ENCODE results near the gene ARG2. TPM values are rescaled to one million over a fixed set of nuclear protein-coding genes. Genes with fewer than 3 reads are reported as not detected.
"Not testable (repeated sequence)": the region's sequence is repeated elsewhere in the genome, so short reads cannot be mapped to it uniquely, and the experiment has no call there.

Gene ARG2
- total RNA-seq, 2 donors from 2014 or later: 4.7 to 11.5 TPM

DNA sequence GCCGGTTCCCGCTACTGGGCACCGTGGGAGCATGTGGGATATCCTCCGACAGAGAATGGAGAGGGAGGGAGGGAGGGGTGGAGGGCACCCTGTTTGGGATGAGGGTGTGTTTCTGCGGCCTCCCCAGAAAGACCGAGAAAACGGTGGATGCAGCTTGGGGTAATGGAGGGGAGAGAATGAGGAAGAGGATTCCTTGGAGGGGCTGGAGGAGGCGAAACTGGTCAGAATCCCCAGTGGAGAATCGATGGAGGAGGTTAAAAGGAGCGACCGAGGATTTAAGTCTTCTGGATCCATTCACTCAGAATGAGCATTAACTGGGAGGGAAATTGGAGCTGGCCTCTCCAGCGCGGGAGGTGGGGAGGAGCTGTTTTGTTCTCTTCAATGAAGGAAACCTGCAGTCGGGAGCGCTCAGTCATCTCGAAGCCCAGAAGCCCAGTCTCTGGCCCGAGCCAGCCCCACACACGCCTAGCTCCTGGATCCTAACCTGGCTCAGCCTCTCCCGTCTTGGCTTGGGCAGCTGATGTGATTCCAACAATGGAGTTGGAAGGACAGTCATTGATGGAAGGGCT, 581 bp downstream of the ARG2 start:
- H3K4me3 ChIP-seq: peak overlapping the region; percentile 59
- no peaks in the 10 kb centered on the region for H3K27me3 ChIP-seq
- peak overlapping the region; percentile 68 to 78 for H3K9ac ChIP-seq (ENCODE audit: low read depth in 2 of 2, low read length in 2 of 2)
- peak; percentile 33 for DNase-seq
- H3K4me1 ChIP-seq: no peaks in the 10 kb centered on the region
- H3K9me3 ChIP-seq: no peaks in the 10 kb centered on the region
- H3K36me3 ChIP-seq: no peaks in the 10 kb centered on the region
- intact Hi-C loops (cut with DNase I): no loop called here
- TF ChIP-seq, protein P1, sequence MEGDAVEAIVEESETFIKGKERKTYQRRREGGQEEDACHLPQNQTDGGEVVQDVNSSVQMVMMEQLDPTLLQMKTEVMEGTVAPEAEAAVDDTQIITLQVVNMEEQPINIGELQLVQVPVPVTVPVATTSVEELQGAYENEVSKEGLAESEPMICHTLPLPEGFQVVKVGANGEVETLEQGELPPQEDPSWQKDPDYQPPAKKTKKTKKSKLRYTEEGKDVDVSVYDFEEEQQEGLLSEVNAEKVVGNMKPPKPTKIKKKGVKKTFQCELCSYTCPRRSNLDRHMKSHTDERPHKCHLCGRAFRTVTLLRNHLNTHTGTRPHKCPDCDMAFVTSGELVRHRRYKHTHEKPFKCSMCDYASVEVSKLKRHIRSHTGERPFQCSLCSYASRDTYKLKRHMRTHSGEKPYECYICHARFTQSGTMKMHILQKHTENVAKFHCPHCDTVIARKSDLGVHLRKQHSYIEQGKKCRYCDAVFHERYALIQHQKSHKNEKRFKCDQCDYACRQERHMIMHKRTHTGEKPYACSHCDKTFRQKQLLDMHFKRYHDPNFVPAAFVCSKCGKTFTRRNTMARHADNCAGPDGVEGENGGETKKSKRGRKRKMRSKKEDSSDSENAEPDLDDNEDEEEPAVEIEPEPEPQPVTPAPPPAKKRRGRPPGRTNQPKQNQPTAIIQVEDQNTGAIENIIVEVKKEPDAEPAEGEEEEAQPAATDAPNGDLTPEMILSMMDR (IDR thresholded peaks at IDR 0.05): no peak
- H3K27ac ChIP-seq: peak overlapping the region; percentile 66

DNA sequence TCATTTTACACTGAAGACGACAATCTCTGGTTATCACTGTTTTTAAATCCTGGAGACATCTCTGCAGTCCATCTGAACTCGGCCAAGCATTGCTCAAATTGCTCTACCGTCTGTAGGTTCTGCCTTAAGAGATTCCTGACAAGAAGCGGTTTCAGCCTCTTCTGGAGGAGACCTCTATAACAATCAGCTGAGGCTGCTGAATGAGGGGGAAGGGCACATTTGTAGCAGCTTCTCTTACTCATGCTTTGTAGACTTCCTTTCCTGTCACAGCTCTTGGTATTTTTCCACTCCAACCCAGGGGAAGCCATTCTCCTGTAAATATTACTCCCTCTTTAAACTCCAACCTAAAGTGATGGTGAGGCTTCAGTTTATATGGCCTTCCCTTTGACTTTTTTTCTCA, 3.0 kb downstream of the ARG2 start:
- Histone ChIP-seq H3K27me3 (no peaks in the 10 kb centered on the region), H3K27ac (peak overlapping the region; percentile 23), H3K4me3 (no peak overlapping the region), H3K9me3 (no peaks in the 10 kb centered on the region), H3K36me3 (no peaks in the 10 kb centered on the region), H3K9ac (ENCODE audit: low read depth in 2 of 2, low read length in 2 of 2) (no peak overlapping the region), H3K4me1 (no peaks in the 10 kb centered on the region)
- TF ChIP-seq, protein P1 (IDR thresholded peaks at IDR 0.05): no peak
- intact Hi-C loops (cut with DNase I): no loop called here
- no peak for DNase-seq

DNA sequence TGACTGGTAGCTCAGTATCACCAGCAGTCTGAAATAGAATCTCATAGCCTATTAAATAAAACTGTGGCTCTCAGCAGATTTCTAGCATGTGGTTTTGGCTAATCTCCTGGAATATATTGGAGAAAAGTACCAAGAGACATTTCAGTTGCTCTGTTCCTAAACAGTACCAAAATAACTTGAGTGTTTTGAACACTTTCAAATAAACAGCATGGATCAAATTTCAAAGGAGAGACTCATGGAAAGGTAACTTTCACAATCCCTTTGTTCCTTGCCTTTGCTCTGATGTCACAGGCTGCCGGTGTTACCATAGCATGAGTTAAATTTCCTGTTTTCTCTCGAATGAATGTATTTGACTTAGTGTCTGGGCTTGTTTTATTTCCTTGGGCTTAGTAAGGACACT, 3.4 kb downstream of the ARG2 start:
- H3K9ac ChIP-seq (ENCODE audit: low read depth in 2 of 2, low read length in 2 of 2): no peak overlapping the region

DNA sequence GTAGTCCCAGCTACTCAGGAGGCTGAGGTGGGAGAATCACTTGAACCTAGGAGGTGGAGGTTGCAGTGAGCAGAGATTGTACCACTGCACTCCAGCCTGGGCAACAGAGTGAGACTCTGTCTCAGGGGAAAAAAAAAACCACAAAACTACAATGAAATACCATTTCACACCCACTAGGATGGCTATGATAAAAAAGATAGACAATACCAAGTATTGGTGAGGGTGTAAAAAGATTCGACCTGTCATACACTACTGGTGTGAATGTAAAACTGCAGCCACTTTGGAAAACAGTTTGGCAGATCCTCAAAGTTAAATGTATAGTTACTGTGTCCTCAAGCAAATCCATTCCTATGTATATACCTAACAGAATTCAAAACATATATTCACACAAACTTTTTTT, 6.4 kb downstream of the ARG2 start:
- intact Hi-C loops (cut with DNase I); H3K9ac ChIP-seq (ENCODE audit: low read depth in 2 of 2, low read length in 2 of 2); H3K4me3 ChIP-seq; H3K27ac ChIP-seq; H3K9me3 ChIP-seq; H3K4me1 ChIP-seq; DNase-seq; H3K36me3 ChIP-seq; H3K27me3 ChIP-seq: not testable (repeated sequence)

More for the DNA sequence above, 3.4 kb downstream of the ARG2 start:
- Histone ChIP-seq H3K4me1 (no peaks in the 10 kb centered on the region), H3K4me3 (no peak overlapping the region), H3K27me3 (no peaks in the 10 kb centered on the region), H3K27ac (peak overlapping the region; percentile 23), H3K36me3 (no peaks in the 10 kb centered on the region), H3K9me3 (no peaks in the 10 kb centered on the region)
- TF ChIP-seq, protein P1 (IDR thresholded peaks at IDR 0.05): no peak
- intact Hi-C loops (cut with DNase I): no loop called here
- DNase-seq: no peak

DNA sequence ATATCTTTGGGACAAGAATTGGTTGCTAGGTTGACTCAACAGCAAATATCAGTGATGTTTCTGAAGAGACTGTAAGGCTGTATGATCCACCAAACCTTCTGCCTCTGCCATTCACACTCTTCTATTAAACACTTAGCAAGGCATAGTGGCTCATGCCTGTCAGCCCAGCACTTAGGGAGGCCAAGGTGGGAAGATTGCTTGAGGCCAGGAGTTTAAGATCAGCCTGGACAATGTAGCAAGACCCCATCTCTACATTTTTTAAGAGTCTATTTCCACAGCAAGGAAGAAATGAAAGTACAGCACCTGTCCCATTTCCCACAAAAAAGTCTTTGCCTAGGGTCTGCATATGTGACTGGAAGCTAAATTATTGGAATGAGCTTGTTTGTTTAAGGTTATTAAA, 7.8 kb downstream of the ARG2 start:
- no peak overlapping the region for H3K27ac ChIP-seq
- H3K27me3 ChIP-seq: no peaks in the 10 kb centered on the region
- no peak for DNase-seq
- intact Hi-C loops (cut with DNase I): no loop called here
- no peak overlapping the region for H3K4me3 ChIP-seq
- H3K4me1 ChIP-seq: no peaks in the 10 kb centered on the region
- H3K9me3 ChIP-seq: no peaks in the 10 kb centered on the region
- no peaks in the 10 kb centered on the region for H3K36me3 ChIP-seq
- TF ChIP-seq, protein P1 (IDR thresholded peaks at IDR 0.05): no peak
- H3K9ac ChIP-seq (ENCODE audit: low read depth in 2 of 2, low read length in 2 of 2): no peak overlapping the region

DNA sequence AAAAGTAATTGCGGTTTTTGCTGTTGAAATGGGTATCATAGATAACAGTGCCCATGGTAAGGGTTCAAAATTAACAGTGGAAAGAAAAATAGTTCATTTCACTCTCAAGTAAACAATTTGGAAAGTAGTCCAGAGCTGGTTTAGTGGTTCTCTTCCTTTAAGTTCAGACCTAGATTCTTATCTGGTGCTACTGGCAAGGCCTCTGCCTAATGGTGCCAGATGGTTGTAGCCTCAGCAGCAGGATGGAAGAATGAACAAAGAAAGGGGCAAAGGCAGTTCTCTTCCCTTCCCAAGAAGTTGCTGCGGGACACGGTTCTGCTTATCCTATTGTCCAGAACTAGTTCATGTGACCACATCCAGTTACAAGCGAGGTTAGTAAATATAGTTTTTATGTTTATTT, 10.5 kb downstream of the ARG2 start:
- Histone ChIP-seq H3K4me3 (no peak overlapping the region), H3K27me3 (no peaks in the 10 kb centered on the region), H3K4me1 (no peaks in the 10 kb centered on the region), H3K9me3 (no peaks in the 10 kb centered on the region), H3K27ac (no peak overlapping the region), H3K9ac (ENCODE audit: low read depth in 2 of 2, low read length in 2 of 2) (no peak overlapping the region), H3K36me3 (no peaks in the 10 kb centered on the region)
- DNase-seq: no peak
- intact Hi-C loops (cut with DNase I): no loop called here
- TF ChIP-seq, protein P1 (IDR thresholded peaks at IDR 0.05): no peak

All from colonic mucosa (tissue), 4 donors.